Esophagus muscularis mucosa (tissue), 4 donors: Measurements from ENCODE around the gene PEX10. TPM values are rescaled to one million over a fixed set of nuclear protein-coding genes. Genes with fewer than 3 reads are reported as not detected.

Source experiments
- DNase-seq: peaks from one replicate; pipeline ENCODE4 v3.0.0-alpha.2; 2017; ENCODE audit errors: extremely low spot score
- H3K27ac ChIP-seq, 4 donors: fragments of 200-600 bp; sonication (generic); replicated peaks in 1 of 4; 1 replicate in 3 of 4; 2 replicates in 1 of 4; pipeline ENCODE4 v1.5.1; 2016 to 2019; ENCODE audit warnings: mild to moderate bottlenecking in 1 of 4
- H3K27me3 ChIP-seq, 4 donors: fragments of 200-600 bp; sonication (generic); one replicate each; pipeline versions ENCODE4 v1.5.1 to v1.6.0; 2016 to 2019
- H3K36me3 ChIP-seq, 4 donors: fragments of 200-600 bp; sonication (generic); one replicate each; pipeline ENCODE4 v1.5.1; 2016 to 2019
- H3K4me1 ChIP-seq, 4 donors: fragments of 200-600 bp; sonication (generic); one replicate each; pipeline ENCODE4 v1.5.1; 2016 to 2019
- H3K4me3 ChIP-seq, 4 donors: fragments of 200-600 bp; sonication (generic); 1 replicate in 2 of 4; 2 replicates in 2 of 4; pipeline ENCODE4 v1.5.1; 2016 to 2019; ENCODE audit warnings: mild to moderate bottlenecking in 4 of 4, moderate library complexity in 1 of 4
- H3K9me3 ChIP-seq, 4 donors: fragments of 200-600 bp; sonication (generic); 1 replicate in 3 of 4; 2 replicates in 1 of 4; pipeline ENCODE4 v1.5.1; 2016 to 2019
- CTCF ChIP-seq, 3 experiments: fragments of 200-600 bp in 2 of 3; fragments of 450-650 bp in 1 of 3; sonication (generic) in 2 of 3; IDR thresholded peaks; one replicate each; pipeline ENCODE4 v1.5.1; 2017 to 2019; ENCODE audit warnings: antibody characterized with exemption in 3 of 3, mild to moderate bottlenecking in 2 of 3, moderate library complexity in 1 of 3
- EP300 ChIP-seq: sonication (generic); formaldehyde crosslinking; IDR thresholded peaks from one replicate; pipeline ENCODE4 v1.6.1; 2017; ENCODE audit warnings: antibody characterized with exemption
- POLR2A ChIP-seq: fragments of 450-650 bp; IDR thresholded peaks from one replicate; pipeline ENCODE4 v1.6.1; 2017; ENCODE audit warnings: antibody characterized with exemption, moderate library complexity, mild to moderate bottlenecking, low read depth
- POLR2AphosphoS5 ChIP-seq, 2 donors: sonication (generic); formaldehyde crosslinking; IDR thresholded peaks; one replicate each; pipeline ENCODE4 v1.6.1; 2017; ENCODE audit warnings: antibody characterized with exemption in 2 of 2
- WGBS: methylation state at CpG from one replicate; pipeline ENCODE4 v1.1.5; 2018; 5-methylcytosine and 5-hydroxymethylcytosine counted together
- intact Hi-C: fragments of 100-400 bp; cut with DNase I; formaldehyde crosslinking; loops from one replicate; pipeline ENCODE4 v1.15.1; 2023
- total RNA-seq, 4 donors: library from RNA; depleted of rRNA; stranded (reverse); fragments of >200 nt; gene quantifications; one replicate each; pipeline versions ENCODE4 v1.1.0 to v1.2.1, GENCODE V29; 2016

Gene PEX10
- total RNA-seq, 4 donors from 2014 or later: 14.2 to 27.1 (median 20.3) TPM

GRCh38 chr1:2391931-2392509 is 20.3 kb downstream of the PEX10 start:
- Histone ChIP-seq H3K9me3 (no peaks in the 10 kb centered on the region), H3K27ac (peak overlapping the region; percentile 77 to 94 (median 90)), H3K27me3 (peaks cover 0 to 4% (median 0%) of the 10 kb centered on the region in 4 donors), H3K4me3 (peak overlapping the region; percentile 84 to 99 (median 96)), H3K4me1 (peaks cover 22 to 50% (median 47%) of the 10 kb centered on the region in 4 donors), H3K36me3 (peaks cover 16 to 48% (median 31%) of the 10 kb centered on the region in 4 donors)
- WGBS: 2% methylated on average over 8 of the region's 62 CpGs
- intact Hi-C loops: loop anchor here (2.0 kb wide), 1 partner anchor 259 kb away; no protein-coding TSS in a partner anchor
- no peak for DNase-seq
- no peak for TF ChIP-seq POLR2A
- no peak for TF ChIP-seq EP300
- no peak for TF ChIP-seq POLR2AphosphoS5 (IDR thresholded peaks at IDR 0.05)
- no peak for TF ChIP-seq CTCF (IDR thresholded peaks at IDR 0.05)

GRCh38 chr1:2391041-2391930 is 21.1 kb downstream of the PEX10 start, which contains the start of the genes MORN1 and RER1:
MORN1 (minus strand) TSS chr1:2391554; CDS start chr1:2391533, 21 bp downstream.
RER1 (plus strand) TSS chr1:2391841; CDS start chr1:2395791, 3,950 bp downstream.
- Histone ChIP-seq H3K27me3 (peaks cover 0 to 4% (median 0%) of the 10 kb centered on the region in 4 donors), H3K36me3 (peaks cover 9 to 46% (median 26%) of the 10 kb centered on the region in 4 donors), H3K4me3 (peak within 1 kb of the TSS; percentile 84 to 99 (median 96)), H3K4me1 (peaks cover 22 to 50% (median 47%) of the 10 kb centered on the region in 4 donors), H3K27ac (peak within 1 kb of the TSS; percentile 77 to 94 (median 90)), H3K9me3 (no peaks in the 10 kb centered on the region)
- peak; percentile 99 for DNase-seq
- TF ChIP-seq POLR2AphosphoS5 (IDR thresholded peaks at IDR 0.05) (peak; percentile 91 to 97), CTCF (IDR thresholded peaks at IDR 0.05) (no peak), POLR2A (peak; percentile 82), EP300 (no peak)
- 0% methylated on average over 26 of the region's 103 CpGs for WGBS
- intact Hi-C loops: loop anchor here (2.0 kb wide), 1 partner anchor 258 kb away; no protein-coding TSS in a partner anchor

- peaks cover 0 to 4% (median 0%) of the 10 kb centered on the region in 4 donors for H3K27me3 ChIP-seq
- H3K4me3 ChIP-seq: no peak overlapping the region
- peaks cover 22 to 41% (median 40%) of the 10 kb centered on the region in 4 donors for H3K4me1 ChIP-seq
- WGBS: 92% methylated on average over 7 of the region's 7 CpGs
- peaks cover 0 to 31% (median 12%) of the 10 kb centered on the region in 4 donors for H3K36me3 ChIP-seq
- intact Hi-C loops: loop anchor here (2.0 kb wide), 1 partner anchor 257 kb away; no protein-coding TSS in a partner anchor
- H3K27ac ChIP-seq: no peak overlapping the region
- H3K9me3 ChIP-seq: no peaks in the 10 kb centered on the region
- TF ChIP-seq POLR2AphosphoS5 (IDR thresholded peaks at IDR 0.05) (no peak), EP300 (no peak), POLR2A (no peak), CTCF (IDR thresholded peaks at IDR 0.05) (no peak)
- DNase-seq: no peak
These were observed 22.7 kb downstream of the PEX10 start for GRCh38 chr1:2389644-2390043.

- no peak overlapping the region for H3K27ac ChIP-seq
- peaks cover 18 to 27% (median 26%) of the 10 kb centered on the region in 4 donors for H3K4me1 ChIP-seq
- DNase-seq: no peak
- TF ChIP-seq POLR2AphosphoS5 (IDR thresholded peaks at IDR 0.05) (no peak), CTCF (IDR thresholded peaks at IDR 0.05) (no peak), EP300 (no peak), POLR2A (no peak)
- WGBS: 94% methylated on average over 32 of the region's 32 CpGs
- no peak overlapping the region for H3K4me3 ChIP-seq
- intact Hi-C loops: no loop called here
- H3K27me3 ChIP-seq: peaks cover 0 to 4% (median 0%) of the 10 kb centered on the region in 4 donors
- peaks cover 0 to 17% (median 5%) of the 10 kb centered on the region in 4 donors for H3K36me3 ChIP-seq
- H3K9me3 ChIP-seq: no peaks in the 10 kb centered on the region
These were observed 24.1 kb downstream of the PEX10 start for GRCh38 chr1:2388004-2388913.
